ENCODE measurements around the gene NTNG1. TPM values are rescaled to one million over a fixed set of nuclear protein-coding genes. Genes with fewer than 3 reads are reported as not detected.

Gene NTNG1
- total and polyA plus RNA-seq, 2 of the 4 experiments (the other 2 are of a cell fraction), result 1.2 to 2.3 TPM

DNA sequence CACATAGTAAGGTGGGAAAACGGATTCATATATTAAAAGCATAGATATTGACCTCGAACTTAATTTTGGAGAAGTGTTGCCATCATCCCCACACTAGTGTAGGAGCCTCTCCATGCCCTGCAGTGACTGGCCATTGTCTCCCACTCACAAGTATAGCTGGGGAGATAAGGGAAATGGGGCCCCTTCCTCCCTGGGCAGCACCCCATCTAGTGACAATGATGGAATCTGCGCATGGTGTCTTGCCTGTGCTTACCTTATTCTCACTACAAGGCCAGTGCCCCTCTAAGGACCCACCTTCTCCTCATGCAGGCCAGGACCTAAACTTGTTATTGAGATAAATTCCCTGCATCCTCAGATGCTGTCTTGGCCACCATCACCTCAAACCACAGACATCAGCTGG lies 374.9 kb downstream of the NTNG1 start:
- CTCF ChIA-PET, result interaction anchor here (1.2 kb wide), 1 partner anchor 14 kb away, joined by 4 read pairs; no protein-coding TSS in a partner anchor
- Histone ChIP-seq H3K18ac (ENCODE audit: low read depth, low read length) (no peak overlapping the region), H2BK120ac (ENCODE audit: low read depth, low read length) (no peak overlapping the region), H2AFZ (replicated peaks; ENCODE audit: low read length, poor library complexity) (no peak overlapping the region), H3K27ac (ENCODE audit: insufficient read depth, low read length) (no peak overlapping the region), H4K20me1 (ENCODE audit: insufficient read depth, low read length) (no peaks in the 10 kb centered on the region), H2AK9ac (replicated peaks; ENCODE audit: low read depth, low read length, poor library complexity) (no peak overlapping the region), H2AK5ac (ENCODE audit: low read depth, low read length) (no peak overlapping the region), H4K8ac (ENCODE audit: low read depth in 2 of 2, low read length in 2 of 2) (no peak overlapping the region), H3K4me3 (ENCODE audit: insufficient read depth, low read depth, low read length) (no peak overlapping the region), H2BK20ac (ENCODE audit: low read depth, low read length) (no peak overlapping the region), H3K36me3 (ENCODE audit: control insufficient read depth, insufficient read depth, low read length) (no peaks in the 10 kb centered on the region), H2BK15ac (ENCODE audit: low read depth, low read length) (no peak overlapping the region), H3K4ac (ENCODE audit: low read depth, low read length) (no peak overlapping the region), H3K9me1 (ENCODE audit: insufficient read depth, low read length) (no peaks in the 10 kb centered on the region), H3K9me3 (ENCODE audit: control insufficient read depth, insufficient read depth, low read length) (no peaks in the 10 kb centered on the region), H2BK5ac (ENCODE audit: low read depth, low read length, poor library complexity, severe bottlenecking) (no peak overlapping the region), H3K27me3 (ENCODE audit: control insufficient read depth, insufficient read depth, low read length) (no peaks in the 10 kb centered on the region), H3K4me1 (ENCODE audit: control insufficient read depth, insufficient read depth, low read length) (no peaks in the 10 kb centered on the region), H4K5ac (ENCODE audit: low read depth, low read length) (no peak overlapping the region), H3K14ac (replicated peaks; ENCODE audit: low read depth, low read length) (no peak overlapping the region), H3K23ac (ENCODE audit: low read depth, low read length) (no peak overlapping the region), H3K9ac (ENCODE audit: low read depth, low read length) (no peak overlapping the region), H3K56ac (ENCODE audit: extremely low read depth, insufficient read depth, low read length) (no peak overlapping the region), H3K79me1 (ENCODE audit: low read depth in 1 of 2, low read length in 2 of 2) (no peaks in the 10 kb centered on the region), H4K91ac (ENCODE audit: insufficient read depth, low read depth, low read length) (no peak overlapping the region), H3K4me2 (ENCODE audit: low read depth, low read length) (no peak overlapping the region)
- BruUV-seq (replicated peaks), result no TSS peak
- TF ChIP-seq USF2 (IDR thresholded peaks at IDR 0.05; ENCODE audit: low read depth, low read length), result no peak
- no CpG with 5 or more reads among the region's 3 CpGs for WGBS, 2 experiments (ENCODE audit: extremely low coverage in 2 of 2, insufficient read length in 1 of 2)
- DNase-seq (no peak), ATAC-seq (ENCODE audit: low read depth) (no peak)
- POLR2A ChIA-PET (ENCODE audit: unreplicated experiment), result no interaction called here
- dilution Hi-C loops (cut with HindIII; ENCODE audit: low sequenced_read_pairs, unreplicated experiment) (no loop called here), intact Hi-C loops (cut with micrococcal nuclease) (no loop called here), in situ Hi-C loops (cut with MboI; ENCODE audit: low sequenced_read_pairs) (no loop called here)

Measured in IMR-90 (cell line).